Measurements from ENCODE around the gene OTOG.
A peak's percentile ranks its signal among the peaks of the same experiment; 100 is the strongest.

The OTOG gene

GRCh38 chr11:17547051-17547577 is at the start of gene OTOG:
Gene OTOG, plus strand, starts transcription at chr11:17547259. Its CDS starts 114 bp downstream, at chr11:17547373.
- no peaks in the 10 kb centered on the region for H3K9me3 ChIP-seq (ENCODE audit: insufficient read depth, low read length, severe bottlenecking)
- no peaks in the 10 kb centered on the region for H3K36me3 ChIP-seq (ENCODE audit: insufficient read depth, low read length)
- no peak within 1 kb of the TSS for H3K4me2 ChIP-seq (ENCODE audit: insufficient read depth, low read length)
- 0 out of 2 replicates have a peak within 1 kb of the TSS, but pooled peaks have one; percentile 26 for H2AFZ ChIP-seq (ENCODE audit: low read depth, low read length)
- no peak within 1 kb of the TSS for H3K9ac ChIP-seq (ENCODE audit: low read depth, low read length)
- peaks cover 3% of the 10 kb centered on the region for H3K27me3 ChIP-seq (ENCODE audit: insufficient read depth, low read length, poor library complexity)
- H3K79me2 ChIP-seq (ENCODE audit: insufficient read depth, low read length): no peaks in the 10 kb centered on the region
- no peaks in the 10 kb centered on the region; the same call in 1 of the 2 replicates for H4K20me1 ChIP-seq (ENCODE audit: insufficient read depth, low read length)
- no peak within 1 kb of the TSS for H3K27ac ChIP-seq (ENCODE audit: low read length)
- DNase-seq (no peak), ATAC-seq (ENCODE audit: insufficient read depth, low read depth) (no peak)
- H3K4me3 ChIP-seq (ENCODE audit: low read depth in 1 of 2, low read length in 2 of 2): no peak within 1 kb of the TSS
- no peaks in the 10 kb centered on the region for H3K4me1 ChIP-seq (ENCODE audit: insufficient read depth, low read length)
- no peak for TF ChIP-seq CTCF (IDR thresholded peaks at IDR 0.05; ENCODE audit: borderline replicate concordance, extremely low read depth, low read length, poor library complexity, severe bottlenecking)
- TF ChIP-seq EZH2 (IDR thresholded peaks at IDR 0.05; ENCODE audit: borderline replicate concordance, low read depth, low read length, severe bottlenecking): no peak

- no peak for ATAC-seq (ENCODE audit: insufficient read depth, low read depth)
- DNase-seq: no peak
- no peak overlapping the region for H3K4me2 ChIP-seq (ENCODE audit: insufficient read depth, low read length)
- no peak overlapping the region for H3K9ac ChIP-seq (ENCODE audit: low read depth, low read length)
- peaks cover 14% of the 10 kb centered on the region for H3K4me1 ChIP-seq (ENCODE audit: insufficient read depth, low read length)
- no peaks in the 10 kb centered on the region for H3K9me3 ChIP-seq (ENCODE audit: insufficient read depth, low read length, severe bottlenecking)
- no peak overlapping the region for H3K4me3 ChIP-seq (ENCODE audit: low read depth in 1 of 2, low read length in 2 of 2)
- H3K79me2 ChIP-seq (ENCODE audit: insufficient read depth, low read length): no peaks in the 10 kb centered on the region
- H3K27ac ChIP-seq (ENCODE audit: low read length): no peak overlapping the region
- no peaks in the 10 kb centered on the region for H3K27me3 ChIP-seq (ENCODE audit: insufficient read depth, low read length, poor library complexity)
- TF ChIP-seq EZH2 (IDR thresholded peaks at IDR 0.05; ENCODE audit: borderline replicate concordance, low read depth, low read length, severe bottlenecking) (no peak), CTCF (IDR thresholded peaks at IDR 0.05; ENCODE audit: borderline replicate concordance, extremely low read depth, low read length, poor library complexity, severe bottlenecking) (no peak)
- H4K20me1 ChIP-seq (ENCODE audit: insufficient read depth, low read length): no peaks in the 10 kb centered on the region
- no peak overlapping the region for H2AFZ ChIP-seq (ENCODE audit: low read depth, low read length)
- H3K36me3 ChIP-seq (ENCODE audit: insufficient read depth, low read length): no peaks in the 10 kb centered on the region
These were observed 49.0 kb upstream of the OTOG start for GRCh38 chr11:17498058-17498457.

GRCh38 chr11:17498475-17498874 is 48.6 kb upstream of the OTOG start:
- no peaks in the 10 kb centered on the region for H3K9me3 ChIP-seq (ENCODE audit: insufficient read depth, low read length, severe bottlenecking)
- no peaks in the 10 kb centered on the region for H3K27me3 ChIP-seq (ENCODE audit: insufficient read depth, low read length, poor library complexity)
- H4K20me1 ChIP-seq (ENCODE audit: insufficient read depth, low read length): no peaks in the 10 kb centered on the region
- no peak for TF ChIP-seq CTCF (IDR thresholded peaks at IDR 0.05; ENCODE audit: borderline replicate concordance, extremely low read depth, low read length, poor library complexity, severe bottlenecking)
- TF ChIP-seq EZH2 (IDR thresholded peaks at IDR 0.05; ENCODE audit: borderline replicate concordance, low read depth, low read length, severe bottlenecking): no peak
- no peak overlapping the region for H3K4me3 ChIP-seq (ENCODE audit: low read depth in 1 of 2, low read length in 2 of 2)
- DNase-seq (no peak), ATAC-seq (ENCODE audit: insufficient read depth, low read depth) (no peak)
- H2AFZ ChIP-seq (ENCODE audit: low read depth, low read length): no peak overlapping the region
- H3K4me1 ChIP-seq (ENCODE audit: insufficient read depth, low read length): peaks cover 17% of the 10 kb centered on the region
- H3K79me2 ChIP-seq (ENCODE audit: insufficient read depth, low read length): no peaks in the 10 kb centered on the region
- H3K4me2 ChIP-seq (ENCODE audit: insufficient read depth, low read length): no peak overlapping the region
- no peaks in the 10 kb centered on the region for H3K36me3 ChIP-seq (ENCODE audit: insufficient read depth, low read length)
- no peak overlapping the region for H3K27ac ChIP-seq (ENCODE audit: low read length)
- no peak overlapping the region for H3K9ac ChIP-seq (ENCODE audit: low read depth, low read length)
